Stimulated activated CD4-positive, alpha-beta T cell treated with anti-CD3 and anti-CD28 coated beads, Interleukin-4, amount 100 ng/mL, for 1 hour (primary cell): ENCODE measurements around the gene MTUS2.

Experiments
- DNase-seq: peaks from one replicate; pipeline ENCODE4 v3.0.0-alpha.2; 2020

The MTUS2 gene

DNA sequence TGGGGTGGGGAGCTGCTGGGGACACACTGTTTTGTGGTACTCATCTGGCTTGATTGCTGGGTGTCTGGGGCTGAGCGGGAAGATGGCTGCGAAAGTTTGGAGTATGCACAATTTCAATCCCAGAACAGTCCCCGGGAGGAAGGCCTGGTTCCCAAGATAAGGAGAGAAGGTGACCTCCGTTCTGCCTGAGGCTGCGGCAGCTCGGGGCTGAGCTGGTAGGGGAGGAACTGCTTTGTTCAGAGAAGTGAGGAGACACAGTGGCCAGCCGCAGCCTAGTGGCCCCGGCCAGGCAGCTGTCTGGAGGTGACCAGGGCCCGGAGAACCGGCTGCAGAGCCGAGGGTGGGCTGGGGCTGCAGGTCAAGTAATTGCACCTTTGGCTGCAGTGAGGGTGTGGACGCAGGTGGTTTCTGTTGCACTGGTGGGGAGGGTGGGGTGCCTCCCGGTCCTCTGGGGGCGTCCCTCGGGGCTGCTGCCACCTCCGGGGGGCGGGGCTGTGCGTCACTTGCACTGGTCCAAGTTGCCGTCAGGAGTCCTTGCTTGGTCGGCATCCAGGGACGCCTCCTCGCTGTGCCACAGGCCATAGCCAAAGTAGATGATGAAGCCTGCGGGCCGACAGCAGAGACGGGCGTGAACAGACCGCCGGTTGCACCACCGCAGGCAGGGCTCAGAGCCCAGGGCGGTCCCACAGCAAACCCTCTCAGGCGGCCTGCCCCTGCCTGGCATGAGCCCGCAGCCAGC lies 694.0 kb downstream of the MTUS2 start:
- no peak for DNase-seq

DNA sequence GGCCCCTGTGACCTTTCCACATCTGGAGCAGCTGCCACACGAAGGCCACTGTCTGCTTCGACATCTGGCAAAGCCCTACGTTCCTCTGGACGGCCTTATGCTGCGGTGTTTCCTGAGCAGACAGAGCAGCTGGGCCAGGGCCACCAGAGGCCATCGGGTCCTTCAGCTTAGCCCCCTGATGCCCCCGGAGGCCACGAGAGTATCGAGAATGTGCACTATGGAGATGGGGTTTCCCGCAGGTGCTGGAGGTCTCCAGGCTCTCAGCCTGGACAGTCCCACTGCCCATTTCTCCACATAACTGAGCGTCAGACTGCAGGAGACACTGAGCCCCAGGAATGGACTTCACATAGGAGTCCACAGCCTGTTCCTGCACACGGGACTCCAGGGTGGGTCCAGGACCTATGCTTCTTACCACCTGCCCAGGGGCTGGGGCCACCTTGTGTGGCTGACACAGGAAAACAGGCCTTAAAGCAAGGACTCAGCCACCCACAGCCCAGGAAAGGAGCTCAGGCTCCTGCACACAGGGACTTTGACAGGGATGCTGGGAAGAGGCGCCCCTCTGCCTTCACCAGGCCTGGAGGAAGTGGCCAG lies 694.7 kb downstream of the MTUS2 start:
- DNase-seq = no peak

DNA sequence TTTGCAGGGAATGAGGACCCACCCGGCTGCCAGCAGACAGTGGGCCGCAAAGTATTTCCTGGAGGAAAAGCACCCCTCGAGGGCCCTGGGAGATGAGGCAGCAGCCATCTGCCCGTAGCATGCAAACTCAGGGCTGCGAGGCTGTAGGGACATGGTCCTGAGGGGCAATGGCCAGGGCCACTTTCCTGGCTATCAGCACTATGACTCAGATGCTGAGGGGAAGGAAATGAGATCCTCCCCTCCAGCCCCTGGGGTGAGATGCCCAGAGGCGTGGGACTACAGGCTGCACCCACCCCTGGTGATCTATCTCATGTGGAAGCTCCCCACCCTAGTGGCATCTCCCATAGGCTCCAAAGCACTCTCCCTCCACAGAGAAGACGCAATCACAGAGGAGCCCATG lies 695.2 kb downstream of the MTUS2 start:
- DNase-seq = no peak

DNA sequence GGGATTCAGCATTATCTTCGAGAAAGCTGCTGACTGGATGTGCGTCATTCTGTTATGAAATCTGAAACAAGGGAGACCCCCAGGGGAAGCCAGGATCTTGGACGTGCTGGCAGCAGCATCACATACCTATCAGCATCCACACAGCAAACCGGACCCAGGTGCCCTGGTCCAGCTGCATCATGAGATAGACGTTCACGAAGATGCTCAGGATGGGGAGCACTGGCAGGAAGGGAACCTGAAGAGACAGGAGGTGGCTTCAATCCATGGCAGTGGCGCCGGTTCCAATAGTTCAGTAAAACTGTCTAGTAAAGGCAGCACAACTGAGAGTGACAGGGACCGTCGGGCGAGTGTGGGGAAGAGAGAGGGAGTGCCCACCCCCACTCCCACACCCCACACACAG lies 695.9 kb downstream of the MTUS2 start:
- DNase-seq = no peak

DNA sequence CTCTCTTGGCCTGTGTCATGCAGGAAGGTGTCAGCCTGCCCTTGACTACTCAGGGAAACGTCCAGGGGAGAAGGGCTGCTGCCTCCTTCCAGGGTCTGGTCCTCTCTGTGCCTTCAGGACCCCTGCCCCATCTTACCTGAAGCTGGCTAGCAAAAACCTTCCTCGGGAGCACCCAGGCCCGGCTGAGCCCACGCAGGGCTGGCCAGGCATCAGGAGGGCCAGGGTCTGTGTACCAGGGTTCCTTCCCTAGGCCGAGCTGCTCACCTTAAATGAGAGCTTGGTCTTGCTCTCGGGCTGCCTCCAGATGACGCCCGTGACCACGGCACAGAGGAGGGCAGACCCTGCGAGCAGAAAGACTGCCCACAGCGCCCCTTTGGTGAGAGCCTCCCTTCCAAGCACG lies 696.7 kb downstream of the MTUS2 start:
- no peak for DNase-seq

DNA sequence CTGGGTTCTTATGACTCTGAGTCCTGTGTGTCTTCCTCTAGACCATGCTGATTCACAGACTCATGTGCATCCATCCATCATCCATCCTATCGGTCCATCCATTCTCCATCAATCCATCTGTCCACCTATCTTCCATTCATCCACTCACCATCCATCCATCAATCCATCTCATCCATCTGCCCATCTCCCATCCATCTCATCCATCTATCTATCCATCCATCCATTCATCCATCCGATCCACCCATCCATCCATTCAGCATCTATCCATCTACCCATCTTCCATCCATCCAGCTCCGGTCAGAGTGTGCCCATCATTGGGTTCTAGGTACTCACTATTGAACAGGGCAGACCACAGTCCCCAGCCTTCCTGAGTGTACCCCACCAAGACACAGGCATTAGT lies 699.8 kb downstream of the MTUS2 start:
- DNase-seq = no peak

DNA sequence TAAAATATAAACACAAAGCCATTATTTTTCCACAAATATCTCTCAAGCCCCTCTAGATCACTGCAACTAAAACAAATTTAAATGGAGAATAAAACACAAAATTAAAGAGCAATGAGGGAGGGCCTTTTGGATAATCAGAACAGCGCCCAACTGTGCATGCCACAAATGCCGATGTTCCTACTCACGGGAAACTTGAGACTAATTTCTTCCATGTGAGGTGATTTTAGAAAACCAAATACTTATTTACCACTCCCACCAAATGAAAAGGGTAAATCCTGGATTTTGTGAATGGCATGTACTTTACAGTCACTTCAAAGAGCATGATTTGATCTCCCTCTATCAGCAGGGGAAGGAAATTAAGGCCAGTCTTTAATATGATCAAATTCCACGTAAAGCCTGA lies 700.5 kb downstream of the MTUS2 start:
- DNase-seq = no peak

DNA sequence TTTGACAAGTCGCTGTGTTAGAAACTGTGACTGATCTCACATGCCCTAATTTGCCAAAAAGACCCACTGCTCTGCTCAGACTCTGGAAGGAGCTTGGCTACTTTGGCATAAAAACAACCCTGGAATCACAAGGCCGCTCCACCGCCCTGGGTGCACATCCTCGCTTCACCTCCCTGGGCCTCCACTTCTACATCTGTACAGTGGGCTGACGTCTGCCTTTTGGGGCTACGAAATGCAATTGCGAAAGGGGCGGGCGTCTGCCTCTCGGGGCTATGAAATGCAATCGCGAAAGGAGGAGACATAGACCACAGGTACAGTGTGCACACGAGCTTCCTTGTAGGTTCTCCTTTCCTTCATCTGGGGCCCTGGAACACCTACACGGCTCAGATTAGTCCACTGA lies 701.2 kb downstream of the MTUS2 start:
- DNase-seq = no peak

DNA sequence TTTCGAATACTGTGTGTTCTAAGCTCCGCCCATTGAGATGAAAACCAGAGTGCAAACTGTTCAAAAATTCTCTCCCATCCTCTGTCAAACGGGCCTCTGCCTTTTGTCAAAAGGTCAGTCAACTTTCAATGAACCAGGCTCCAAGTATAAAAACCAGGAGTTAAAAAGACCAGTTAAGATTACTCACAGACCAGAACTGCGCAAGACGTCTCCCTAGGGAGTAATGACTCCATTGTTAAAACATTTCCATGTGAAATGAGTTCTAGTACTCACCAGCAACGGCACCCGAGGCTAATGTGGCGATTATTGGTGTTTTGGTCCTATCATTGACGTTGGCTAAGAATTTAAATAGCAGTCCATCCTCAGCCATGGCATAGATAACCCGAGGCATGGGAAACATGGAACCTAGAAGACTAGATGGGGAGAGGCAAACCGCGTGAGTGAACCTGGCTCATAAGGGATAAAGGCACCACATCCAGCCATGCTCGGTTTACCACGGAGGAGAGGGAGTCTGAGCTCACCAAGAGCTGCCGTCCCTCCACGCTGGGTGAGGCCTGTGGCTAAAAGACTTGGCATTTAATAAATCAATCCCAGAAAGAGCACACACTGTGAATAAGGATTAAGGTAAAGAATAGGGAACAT lies 702.0 kb downstream of the MTUS2 start:
- no peak for DNase-seq

DNA sequence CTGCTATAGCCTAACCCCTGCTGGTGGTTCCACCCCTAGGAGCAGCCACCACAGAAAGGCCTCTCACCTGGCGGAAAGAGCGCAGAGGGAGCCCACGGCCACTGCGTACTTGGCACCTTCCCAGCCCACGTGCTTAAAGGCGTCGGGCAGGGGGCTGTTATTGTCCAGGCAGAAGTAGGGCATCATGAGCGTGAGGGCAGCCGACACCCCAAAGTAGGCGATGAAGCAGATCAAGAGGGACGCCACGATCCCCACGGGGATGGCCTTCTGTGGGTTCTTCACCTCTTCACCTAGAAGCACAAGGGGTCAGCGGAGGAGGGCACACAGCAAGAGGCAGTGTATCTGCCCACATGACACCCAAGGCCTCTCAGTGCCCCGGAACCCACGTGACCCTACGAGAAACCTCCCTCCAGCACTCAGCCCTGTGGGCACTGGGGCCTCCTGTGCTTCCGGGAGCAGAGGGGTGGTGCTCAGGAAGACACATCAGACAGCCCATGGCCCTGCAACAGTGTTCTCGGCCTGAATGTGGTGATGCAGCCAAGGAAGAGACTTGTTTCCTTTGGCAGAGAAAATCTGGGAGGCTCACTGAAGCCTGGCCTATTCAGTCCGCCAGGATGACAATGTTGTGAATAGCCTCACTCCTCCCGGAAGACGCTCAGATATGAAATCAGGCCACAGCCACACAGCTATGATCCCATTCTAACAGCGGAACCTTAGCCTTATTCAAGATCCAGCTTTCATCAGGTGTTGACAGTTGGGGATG lies 703.2 kb downstream of the MTUS2 start:
- DNase-seq = no peak

DNA sequence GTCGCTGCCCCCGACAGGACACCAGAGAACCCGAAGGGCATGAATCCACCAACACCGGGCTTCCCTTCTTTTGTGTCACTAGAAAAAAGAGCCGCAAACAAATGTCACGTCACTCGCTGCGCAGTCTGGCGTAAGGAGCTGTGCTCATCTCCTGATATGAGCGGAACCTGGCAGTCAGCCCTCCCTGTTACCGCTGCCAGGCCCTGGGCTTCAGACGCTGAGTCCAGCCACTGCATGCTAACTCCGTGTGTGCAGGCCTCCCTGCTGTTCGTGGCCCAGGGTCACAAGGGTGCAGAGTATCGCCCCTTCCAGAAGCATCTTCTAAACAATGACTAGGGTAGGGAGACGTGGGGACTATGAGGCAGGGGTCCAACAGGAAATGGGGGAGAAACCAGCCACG lies 704.0 kb downstream of the MTUS2 start:
- DNase-seq = no peak

DNA sequence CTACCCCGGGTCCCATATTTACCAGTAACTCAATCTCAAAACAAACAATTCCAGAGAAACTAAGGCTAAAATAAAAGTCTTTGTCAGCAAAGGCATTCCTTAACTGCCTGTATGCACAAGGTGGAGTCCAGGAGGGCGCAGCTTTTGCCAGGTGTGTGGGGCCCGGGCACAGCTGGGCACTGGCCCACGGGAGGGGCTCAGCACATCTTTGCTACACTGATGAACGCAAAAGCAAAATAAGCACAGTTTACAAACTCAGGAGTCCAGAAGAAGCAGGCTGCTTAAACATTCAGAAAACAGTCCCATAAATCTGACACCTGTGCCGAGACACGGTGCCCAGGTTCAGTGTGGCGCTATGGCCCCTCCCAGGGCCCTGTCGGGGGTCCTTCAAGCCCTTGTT lies 704.5 kb downstream of the MTUS2 start:
- DNase-seq = no peak

DNA sequence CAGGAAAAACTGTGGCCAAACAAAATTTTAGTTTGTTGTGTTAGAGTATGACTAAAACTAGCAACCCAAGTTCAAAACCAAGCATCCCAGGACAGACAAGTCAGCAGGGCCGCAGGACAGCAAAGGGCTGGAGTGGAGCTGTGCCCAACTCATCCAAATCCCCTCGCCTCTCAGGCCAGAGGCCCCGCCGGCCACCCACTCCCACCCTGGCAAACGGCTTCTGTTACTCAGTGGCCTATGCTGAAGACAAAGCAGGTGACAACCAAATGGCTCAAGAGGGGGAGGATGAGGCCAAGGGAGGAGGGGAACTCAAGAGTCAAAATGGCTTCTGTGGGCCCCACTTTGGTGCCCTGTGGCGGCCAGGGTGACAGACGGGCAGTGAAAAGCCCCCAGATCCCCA lies 705.6 kb downstream of the MTUS2 start:
- DNase-seq = no peak

DNA sequence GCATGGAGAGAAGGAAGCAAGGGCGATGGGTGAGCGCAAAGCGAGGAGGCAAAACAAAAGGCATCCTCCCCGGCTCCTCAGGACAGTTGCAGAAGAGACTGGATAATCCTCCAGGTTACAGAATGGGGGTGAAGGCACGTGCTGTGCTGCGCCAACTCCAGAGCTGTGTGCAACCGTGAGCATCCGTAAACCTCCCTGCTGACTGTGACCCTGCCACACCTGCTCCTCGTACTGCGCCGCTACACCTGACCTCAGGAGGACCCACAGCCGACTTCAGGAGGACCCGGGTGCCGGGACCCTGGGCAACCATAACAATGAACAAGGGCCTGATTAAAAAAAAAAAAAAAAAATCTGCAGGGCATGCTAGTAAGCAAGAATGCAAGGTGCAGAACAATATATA lies 706.6 kb downstream of the MTUS2 start:
- DNase-seq = no peak

DNA sequence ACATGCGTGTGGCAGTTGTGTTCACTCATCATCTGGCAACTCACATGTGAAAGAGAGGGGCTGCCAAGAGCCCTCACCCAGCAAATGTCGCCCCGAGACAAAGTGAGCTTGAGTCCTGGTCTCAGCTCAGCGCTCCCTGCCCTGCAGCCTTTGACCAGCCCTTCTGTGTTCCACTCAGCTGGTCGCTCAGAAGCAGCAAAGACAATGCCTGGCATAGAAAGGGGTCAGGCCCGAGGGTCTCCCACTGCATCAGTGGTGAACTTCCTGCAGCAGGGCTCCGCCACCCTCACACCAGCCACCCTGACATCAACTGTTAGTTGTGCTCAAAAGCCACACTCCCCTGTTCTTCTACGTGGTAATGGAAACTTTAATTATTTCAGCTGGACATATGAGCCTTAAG lies 707.4 kb downstream of the MTUS2 start:
- no peak for DNase-seq

DNA sequence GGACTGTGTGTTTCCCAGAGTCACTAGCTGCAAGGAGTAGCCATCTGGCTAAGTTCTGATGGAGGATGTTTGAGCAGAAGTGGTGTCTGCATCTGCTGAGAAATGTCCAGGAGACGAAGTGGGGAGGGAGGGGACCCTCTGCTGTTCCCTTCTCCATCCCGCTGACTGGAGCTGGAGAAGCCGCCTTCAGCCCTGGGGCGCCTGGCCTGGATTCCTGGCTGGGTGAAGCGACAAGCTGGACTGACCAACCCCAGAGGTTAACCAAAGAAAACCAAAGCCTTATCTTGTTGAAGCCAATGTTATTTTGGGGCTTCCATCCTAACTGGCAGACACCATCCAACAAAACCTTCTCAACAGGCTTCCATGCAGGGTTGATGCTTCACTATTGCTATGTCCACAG lies 707.8 kb downstream of the MTUS2 start:
- DNase-seq = no peak

DNA sequence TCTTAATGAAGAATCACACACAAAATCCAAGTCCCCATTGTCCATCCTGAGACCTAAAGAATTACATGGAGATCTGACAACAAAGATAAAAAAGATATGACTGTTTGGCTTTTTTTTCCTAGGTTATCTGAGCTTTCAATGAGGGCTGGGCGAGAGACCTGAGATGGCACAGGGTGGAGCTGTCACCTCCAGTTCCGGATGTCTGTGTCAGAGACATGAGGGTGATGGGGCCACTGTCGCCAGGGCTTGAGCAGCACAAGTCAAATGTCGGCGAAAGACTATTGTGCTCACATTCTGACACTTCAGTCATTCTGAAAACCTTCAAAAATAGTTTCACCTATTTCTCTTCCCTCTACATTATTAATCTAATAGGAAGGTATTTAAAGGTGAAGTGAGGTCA lies 709.6 kb downstream of the MTUS2 start:
- DNase-seq = no peak

DNA sequence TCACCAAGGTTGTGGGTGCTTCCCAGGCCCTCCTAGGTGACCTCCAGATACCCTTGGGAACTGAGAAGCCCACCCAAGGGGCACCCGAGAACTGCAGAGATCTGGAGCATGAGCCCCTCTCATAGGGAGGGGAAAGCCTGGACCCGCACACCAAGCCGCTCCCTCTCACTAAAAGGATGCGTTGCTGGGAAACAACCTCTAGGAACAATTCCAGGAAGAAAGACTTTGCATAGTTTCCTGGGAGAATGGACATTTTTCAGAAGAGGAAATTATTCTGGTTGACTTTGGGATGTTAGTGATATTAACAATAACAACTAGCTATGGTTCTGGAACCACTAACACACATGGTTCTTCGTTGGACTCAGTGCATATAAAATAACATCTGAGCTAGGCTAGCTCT lies 710.8 kb downstream of the MTUS2 start:
- no peak for DNase-seq

DNA sequence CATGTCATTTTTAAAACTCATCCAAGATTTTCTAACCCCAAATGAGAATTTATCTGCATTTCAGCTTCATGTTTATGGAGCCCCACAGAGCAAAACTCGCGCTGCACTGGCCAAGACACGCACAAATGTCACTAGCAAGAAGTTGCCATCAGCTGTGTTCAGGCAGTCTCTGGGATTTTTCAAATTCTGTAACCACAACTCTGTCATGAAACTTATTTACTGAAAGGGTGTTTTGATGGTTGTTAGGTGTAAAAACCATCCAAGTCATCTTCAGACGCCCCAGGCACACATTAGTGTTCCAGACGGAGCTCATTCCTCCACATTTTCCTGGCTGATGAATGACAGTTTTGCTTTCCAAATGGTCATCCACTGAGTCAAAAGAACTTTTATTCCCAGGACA lies 712.0 kb downstream of the MTUS2 start:
- no peak for DNase-seq

DNA sequence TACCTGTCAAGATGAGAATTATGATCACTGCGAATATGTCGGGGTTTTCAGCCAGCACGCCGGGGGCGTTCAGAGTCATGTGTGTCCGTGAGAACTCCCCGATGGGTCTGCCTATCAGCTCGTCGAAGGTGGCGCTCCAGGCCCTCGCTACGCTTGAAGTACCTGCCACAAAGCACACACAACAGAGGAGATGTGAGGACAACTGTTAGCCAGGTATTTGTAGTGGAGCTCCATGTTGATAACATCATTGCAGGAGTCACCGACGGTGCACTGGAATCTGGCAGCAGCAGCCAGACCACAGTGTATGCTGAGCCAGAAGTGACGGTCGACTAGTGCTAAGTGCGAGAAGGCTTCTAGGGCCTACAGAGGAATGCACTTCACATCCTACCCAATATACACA lies 712.7 kb downstream of the MTUS2 start:
- no peak for DNase-seq

DNA sequence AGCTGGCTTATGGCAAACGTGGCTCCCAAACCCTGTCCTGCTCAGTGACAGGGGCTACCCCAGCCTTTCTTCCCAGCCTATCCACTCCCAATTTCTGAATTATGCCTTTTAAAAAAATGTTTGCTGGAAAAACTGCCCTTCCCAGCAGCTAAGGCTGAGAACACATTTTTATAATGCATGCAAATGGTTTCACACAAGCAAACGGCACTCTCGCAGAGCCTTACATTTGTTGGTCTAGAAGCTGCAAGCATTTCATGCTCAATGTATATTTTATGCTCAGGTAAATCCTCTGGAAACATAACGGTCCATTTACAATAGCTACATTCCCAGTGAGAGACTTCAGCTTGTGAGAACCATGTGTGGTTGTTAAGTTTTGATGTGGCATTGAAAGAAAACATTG lies 713.9 kb downstream of the MTUS2 start:
- no peak for DNase-seq

DNA sequence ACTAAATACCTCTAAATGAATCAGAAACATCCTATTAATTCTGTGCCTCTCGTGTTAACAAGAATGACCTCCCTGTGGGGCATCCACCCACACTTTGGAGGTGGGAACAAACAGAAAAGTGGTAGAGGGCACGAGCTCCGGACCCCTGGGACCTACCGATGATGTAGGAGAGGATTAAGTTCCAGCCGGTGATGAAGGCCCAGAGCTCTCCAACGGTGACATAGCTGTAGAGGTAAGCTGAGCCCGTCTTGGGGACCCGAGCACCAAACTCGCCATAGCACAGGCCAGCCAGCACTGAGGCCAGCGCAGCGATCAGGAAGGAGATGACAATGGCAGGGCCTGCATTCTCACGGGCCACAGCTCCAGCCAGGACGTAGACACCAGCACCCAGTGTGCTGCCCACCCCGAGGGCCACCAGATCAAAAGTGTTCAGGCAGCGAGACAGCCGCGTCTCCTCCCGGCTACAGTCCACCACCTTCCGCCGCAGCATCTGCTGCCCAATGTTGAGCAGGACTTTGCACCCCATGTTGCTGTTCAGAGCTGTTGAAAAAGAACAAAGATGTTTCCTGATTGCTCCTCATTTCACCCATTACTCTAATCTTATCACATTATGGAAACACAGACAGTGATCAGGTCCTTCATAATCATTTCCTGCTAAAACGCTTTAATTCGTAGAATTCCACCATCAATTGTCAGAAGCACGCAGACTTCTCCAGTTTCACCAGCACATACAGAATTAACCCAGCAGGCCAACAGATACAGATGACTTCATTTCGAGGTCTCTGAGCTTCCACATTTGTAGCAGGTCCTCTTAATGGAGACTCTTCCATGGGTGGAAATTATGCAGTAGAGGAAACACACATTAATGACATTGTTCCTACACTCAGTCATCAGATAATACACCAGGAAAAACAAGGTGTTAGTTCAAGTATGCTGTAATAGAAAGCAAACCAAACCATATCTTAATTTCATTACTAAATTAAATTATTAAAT lies 715.8 kb downstream of the MTUS2 start:
- no peak for DNase-seq

DNA sequence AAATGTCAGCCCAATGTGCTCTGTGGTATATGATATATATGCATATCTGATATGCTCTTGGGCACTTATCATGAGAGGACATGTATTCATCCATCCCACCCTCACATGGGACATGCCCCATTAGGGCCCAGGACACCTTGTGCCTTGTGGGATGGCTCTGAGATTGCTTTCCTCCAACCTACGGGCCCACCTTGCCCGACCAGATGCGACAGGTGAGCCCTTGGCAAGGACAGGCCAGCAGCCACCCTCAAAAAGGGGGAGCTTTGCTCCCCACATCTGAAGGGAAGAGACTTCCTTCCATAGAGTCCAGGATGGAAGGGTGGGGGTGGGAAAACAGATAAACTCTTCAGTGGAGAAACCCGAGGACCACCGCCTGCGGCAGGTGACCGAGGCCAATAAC lies 716.7 kb downstream of the MTUS2 start:
- no peak for DNase-seq
